HG03558 (cell line): ENCODE data around the gene MED13L.

ENCODE experiments used
- ATAC-seq: cut with Tn5 transposase; IDR thresholded peaks from one replicate; pipeline ENCODE4 v1.9.1; 2021; ENCODE audit warnings: moderate number of reproducible peaks; ENCODE audit not compliant: unreplicated experiment; ENCODE audit errors: extremely low read depth

MED13L gene

GRCh38 chr12:115964626-115965025 lies 312.9 kb downstream of the MED13L start:
- no peak for ATAC-seq

GRCh38 chr12:115964214-115964613 lies 313.3 kb downstream of the MED13L start:
- ATAC-seq = no peak

- no peak for ATAC-seq
Observed at GRCh38 chr12:115962216-115962615, 315.3 kb downstream of the MED13L start.

GRCh38 chr12:115960868-115961802 lies 316.4 kb downstream of the MED13L start:
- no peak for ATAC-seq

- ATAC-seq = no peak
Observed at GRCh38 chr12:115957686-115958290, 319.7 kb downstream of the MED13L start.

GRCh38 chr12:115956659-115957058 lies 320.8 kb downstream of the MED13L start:
- ATAC-seq = no peak

- ATAC-seq = no peak
Observed at GRCh38 chr12:115956236-115956635, 321.3 kb downstream of the MED13L start.

GRCh38 chr12:115953450-115953849 lies 324.0 kb downstream of the MED13L start:
- ATAC-seq = no peak

- no peak for ATAC-seq
Observed at GRCh38 chr12:115953031-115953430, 324.5 kb downstream of the MED13L start.

GRCh38 chr12:115950959-115951358 lies 326.5 kb downstream of the MED13L start:
- ATAC-seq = no peak

GRCh38 chr12:115949675-115950074 lies 327.8 kb downstream of the MED13L start:
- no peak for ATAC-seq

- no peak for ATAC-seq
Observed at GRCh38 chr12:115947696-115948062, 329.8 kb downstream of the MED13L start.

- no peak for ATAC-seq
Observed at GRCh38 chr12:115946867-115947695, 330.4 kb downstream of the MED13L start.

GRCh38 chr12:115946092-115946491 lies 331.4 kb downstream of the MED13L start:
- ATAC-seq = no peak

GRCh38 chr12:115945491-115945885 lies 332.0 kb downstream of the MED13L start:
- ATAC-seq = no peak

GRCh38 chr12:115944837-115945490 lies 332.5 kb downstream of the MED13L start:
- ATAC-seq = no peak

- no peak for ATAC-seq
Observed at GRCh38 chr12:115944392-115944742, 333.1 kb downstream of the MED13L start.

GRCh38 chr12:115943630-115944391 lies 333.7 kb downstream of the MED13L start:
- ATAC-seq = no peak

- no peak for ATAC-seq
Observed at GRCh38 chr12:115943310-115943629, 334.2 kb downstream of the MED13L start.

GRCh38 chr12:115942346-115942745 lies 335.1 kb downstream of the MED13L start:
- ATAC-seq = no peak
